Frontal cortex (tissue), 1 donor: ENCODE results near the gene AIFM1. TPM values are rescaled to one million over a fixed set of nuclear protein-coding genes. Genes with fewer than 3 reads are reported as not detected.

Experiments used
- total RNA-seq: library from RNA; depleted of rRNA; stranded (reverse); fragments of >200 nt; gene quantifications from one replicate; pipeline ENCODE4 v1.2.3, GENCODE V29; 2014

Gene AIFM1
- total RNA-seq, 1 donor from 2014 or later = 11.4 TPM

Other genes starting within 250 kb of the AIFM1 start
- gene BCORL1, start 183.2 kb downstream of the AIFM1 start, total RNA-seq = 2.0 TPM
- gene ELF4, start 55.3 kb downstream of the AIFM1 start, total RNA-seq = 0.41 TPM
- 42.4 TPM for gene RAB33A, start 6.1 kb upstream of the AIFM1 start, total RNA-seq
- 9.0 TPM for gene ZNF280C, start 103.1 kb upstream of the AIFM1 start, total RNA-seq
- gene SLC25A14, start 174.1 kb upstream of the AIFM1 start, total RNA-seq = 24.1 TPM
- not detected for gene GPR119, start 219.8 kb upstream of the AIFM1 start, total RNA-seq
- 28.9 TPM for gene RBMX2, start 236.1 kb upstream of the AIFM1 start, total RNA-seq